GM19463 (cell line): ENCODE data around the gene TMEM120B.
"Not testable (repeated sequence)": the region's sequence is repeated elsewhere in the genome, so short reads cannot be mapped to it uniquely, and the experiment has no call there.

Experiments used
- ATAC-seq: cut with Tn5 transposase; IDR thresholded peaks from one replicate; pipeline ENCODE4 v1.9.1; 2021; ENCODE audit warnings: mild to moderate bottlenecking, moderate library complexity; ENCODE audit not compliant: unreplicated experiment

Gene TMEM120B

DNA sequence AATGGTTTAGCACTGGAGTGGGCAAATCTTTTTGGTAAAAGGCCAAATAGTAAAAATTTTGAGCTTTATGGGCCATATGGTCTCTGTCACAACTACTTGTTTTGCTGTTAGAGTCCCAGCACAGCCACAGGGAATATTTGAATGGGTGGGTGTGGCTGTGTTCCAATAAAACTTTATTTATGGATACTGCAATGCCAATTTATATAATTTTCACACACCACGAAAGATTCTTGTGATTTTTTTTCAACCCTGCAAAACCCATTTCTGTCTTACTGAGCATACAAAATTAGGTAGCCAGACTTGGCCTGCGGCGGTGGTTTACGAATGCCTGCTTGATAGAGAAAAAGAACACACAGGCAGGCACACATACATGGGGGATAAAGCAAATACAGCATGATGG, 28.3 kb downstream of the TMEM120B start:
- ATAC-seq: no peak

GRCh38 chr12:121741743-121742142, 29.2 kb downstream of the TMEM120B start:
- no peak for ATAC-seq

GRCh38 chr12:121745545-121745944, 33.0 kb downstream of the TMEM120B start:
- not testable (repeated sequence) for ATAC-seq

- no peak for ATAC-seq
Measured at GRCh38 chr12:121748218-121748570, 35.6 kb downstream of the TMEM120B start.

DNA sequence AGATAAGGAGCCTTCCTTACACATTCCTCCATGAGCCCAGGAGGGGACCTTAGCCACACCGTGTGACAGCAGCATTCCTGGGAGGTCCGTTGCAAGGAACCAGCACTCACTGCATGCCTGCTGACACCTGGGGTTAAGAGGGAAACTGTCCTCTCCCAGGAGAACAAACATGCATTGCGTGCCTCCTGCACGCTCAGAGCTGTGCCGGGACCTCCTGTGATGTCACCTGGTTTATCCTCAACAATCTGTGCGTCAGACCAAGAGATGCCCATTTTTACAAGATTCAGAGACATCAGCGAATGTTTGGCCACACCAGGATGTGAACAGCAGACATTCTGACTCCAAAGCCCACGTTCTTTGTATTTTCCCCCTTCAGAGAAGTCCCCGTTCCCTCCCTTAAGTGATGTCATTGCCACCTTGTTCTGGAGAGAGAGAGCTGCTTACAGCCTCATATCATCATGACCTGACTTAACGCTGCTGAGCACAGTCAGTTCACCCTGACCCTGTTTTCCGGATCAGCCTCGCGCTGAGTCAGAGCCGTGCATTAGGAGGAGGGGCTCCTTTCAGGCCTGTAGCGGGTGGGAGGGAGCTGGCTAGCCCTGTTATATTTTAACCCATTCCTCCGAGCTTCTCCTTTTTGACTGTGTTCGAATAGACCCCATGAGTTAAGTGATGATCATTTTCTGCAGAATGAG, 36.2 kb downstream of the TMEM120B start:
- ATAC-seq: no peak

DNA sequence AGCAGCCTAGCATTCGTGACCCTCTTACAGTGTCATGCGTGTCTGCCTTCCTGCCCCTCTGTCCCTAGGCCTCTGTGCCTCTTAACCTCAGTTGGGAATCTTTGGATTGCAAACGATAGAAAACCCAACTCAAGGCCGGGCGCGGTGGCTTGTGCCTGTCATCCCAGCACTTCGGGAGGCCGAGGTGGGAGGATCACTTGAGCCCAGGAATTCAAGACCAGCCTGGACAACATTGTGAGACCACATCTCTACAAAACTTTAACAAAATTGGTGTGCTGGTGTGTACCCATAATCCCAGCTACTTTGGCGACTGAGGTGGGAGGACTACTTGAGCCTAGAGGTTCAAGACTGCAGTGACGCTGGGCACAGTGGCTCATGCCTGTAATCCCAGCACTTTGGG, 36.7 kb downstream of the TMEM120B start:
- no peak for ATAC-seq

- no peak for ATAC-seq
Measured at GRCh38 chr12:121750507-121750955, 38.0 kb downstream of the TMEM120B start.

- no peak for ATAC-seq
Measured at GRCh38 chr12:121751034-121751433, 38.5 kb downstream of the TMEM120B start.

DNA sequence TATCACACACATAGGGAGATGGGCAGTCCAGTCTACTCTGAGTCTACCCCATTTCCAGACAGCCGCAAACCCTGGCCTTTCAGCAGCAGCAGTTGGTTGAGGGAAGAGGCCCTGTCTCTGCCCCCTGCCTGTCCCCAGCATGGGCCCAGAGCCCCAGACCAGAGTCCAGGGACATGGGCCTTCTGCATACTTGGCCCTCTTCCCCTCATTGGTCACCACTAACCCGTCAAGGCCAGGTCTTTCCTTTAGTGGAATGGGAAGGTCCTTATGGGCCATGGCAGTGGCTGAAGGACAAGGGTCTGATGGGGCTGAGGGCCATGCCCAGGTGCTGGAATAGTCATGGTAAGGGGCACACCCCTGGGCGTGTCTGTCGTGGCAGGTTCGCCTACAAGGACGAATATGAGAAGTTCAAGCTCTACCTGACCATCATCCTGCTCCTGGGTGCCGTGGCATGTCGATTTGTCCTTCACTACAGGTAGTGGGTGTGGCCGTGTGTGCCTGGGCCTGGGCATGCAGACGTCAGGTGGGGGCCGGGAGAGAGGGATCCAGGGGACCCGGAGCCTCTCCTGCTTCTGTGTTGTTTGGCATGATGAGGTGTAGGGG, 39.3 kb downstream of the TMEM120B start:
- ATAC-seq: no peak

- no peak for ATAC-seq
Measured at GRCh38 chr12:121753844-121754264, 41.3 kb downstream of the TMEM120B start.

DNA sequence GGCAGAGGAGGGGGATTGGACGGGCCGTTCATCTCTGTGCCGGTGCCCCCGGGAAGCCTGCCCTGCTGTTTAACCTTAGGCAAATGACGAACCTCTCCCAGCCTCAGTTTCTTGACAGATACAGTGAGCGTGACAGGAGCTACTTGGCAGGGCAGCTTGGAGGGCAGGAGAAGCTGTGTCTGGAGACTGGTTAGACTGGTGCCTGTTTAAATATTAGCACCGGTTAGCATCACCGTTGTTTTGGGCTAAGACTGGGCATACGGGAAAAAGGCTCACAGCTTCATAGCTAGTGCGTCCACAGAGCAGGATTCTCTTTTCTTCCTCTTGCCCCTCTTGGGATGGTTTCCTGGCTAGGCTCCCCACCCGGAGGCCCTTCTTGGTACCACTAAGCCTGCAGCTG, 42.3 kb downstream of the TMEM120B start:
- no peak for ATAC-seq

- ATAC-seq: no peak
Measured at GRCh38 chr12:121755591-121755990, 43.0 kb downstream of the TMEM120B start.

GRCh38 chr12:121758536-121758935, 46.0 kb downstream of the TMEM120B start:
- not testable (repeated sequence) for ATAC-seq

GRCh38 chr12:121762269-121762668, 49.7 kb downstream of the TMEM120B start:
- no peak for ATAC-seq

DNA sequence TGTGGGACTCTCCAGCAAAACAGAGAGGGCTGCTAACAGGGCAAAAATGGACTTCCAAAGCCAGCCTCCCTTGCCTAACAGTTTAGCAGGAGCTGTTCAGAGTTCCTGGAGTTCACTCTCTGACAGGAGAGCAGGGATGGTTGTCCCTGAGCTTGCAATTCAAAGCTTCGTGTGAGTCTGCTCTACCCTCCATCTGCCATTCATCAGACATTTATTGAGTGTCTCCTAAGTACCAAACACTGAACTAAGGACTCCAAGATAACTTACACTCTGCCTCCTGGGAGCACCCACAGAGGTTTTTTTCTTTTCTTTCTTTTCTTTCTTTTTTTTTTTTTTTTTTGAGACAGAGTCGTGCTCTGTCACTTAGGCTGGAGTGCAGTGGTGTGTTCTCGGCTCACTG, 52.3 kb downstream of the TMEM120B start:
- no peak for ATAC-seq

- no peak for ATAC-seq
Measured at GRCh38 chr12:121765573-121765972, 53.0 kb downstream of the TMEM120B start.

DNA sequence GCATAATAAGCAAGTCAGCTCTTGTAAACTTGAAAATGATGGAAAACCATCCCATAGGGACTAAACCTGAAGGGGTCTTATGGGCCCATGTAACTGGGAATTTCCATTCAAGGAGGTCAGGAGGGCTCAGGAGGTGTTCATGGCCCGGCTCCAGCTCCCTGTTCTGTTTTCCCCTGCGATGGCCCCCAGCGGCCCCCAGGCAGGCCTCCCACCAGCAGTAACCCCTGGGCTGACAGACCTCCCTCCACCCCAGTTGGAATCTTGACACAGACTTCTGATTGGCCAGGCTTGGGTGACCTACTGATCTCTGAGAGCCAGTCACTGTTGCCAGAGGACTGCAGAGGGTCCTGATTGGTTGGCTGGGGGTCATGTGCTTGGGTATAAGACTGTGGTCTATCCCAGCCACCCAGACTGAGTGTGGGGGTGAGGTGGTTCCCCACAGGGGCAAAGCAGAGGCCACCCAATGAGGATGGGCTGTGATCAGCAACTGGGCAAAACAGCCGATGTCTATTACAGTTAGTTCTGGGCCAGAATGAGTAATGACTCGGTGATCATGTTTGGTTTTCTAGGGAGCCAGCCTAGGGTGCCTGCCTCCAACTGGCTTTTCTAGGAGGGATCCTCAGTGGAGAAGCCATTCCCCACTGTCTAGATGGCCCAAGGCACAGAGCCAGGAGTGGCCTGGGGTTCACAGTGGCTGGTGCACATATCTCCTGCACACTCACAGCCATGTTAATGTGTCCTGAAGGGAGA, 53.9 kb downstream of the TMEM120B start:
- ATAC-seq: no peak

DNA sequence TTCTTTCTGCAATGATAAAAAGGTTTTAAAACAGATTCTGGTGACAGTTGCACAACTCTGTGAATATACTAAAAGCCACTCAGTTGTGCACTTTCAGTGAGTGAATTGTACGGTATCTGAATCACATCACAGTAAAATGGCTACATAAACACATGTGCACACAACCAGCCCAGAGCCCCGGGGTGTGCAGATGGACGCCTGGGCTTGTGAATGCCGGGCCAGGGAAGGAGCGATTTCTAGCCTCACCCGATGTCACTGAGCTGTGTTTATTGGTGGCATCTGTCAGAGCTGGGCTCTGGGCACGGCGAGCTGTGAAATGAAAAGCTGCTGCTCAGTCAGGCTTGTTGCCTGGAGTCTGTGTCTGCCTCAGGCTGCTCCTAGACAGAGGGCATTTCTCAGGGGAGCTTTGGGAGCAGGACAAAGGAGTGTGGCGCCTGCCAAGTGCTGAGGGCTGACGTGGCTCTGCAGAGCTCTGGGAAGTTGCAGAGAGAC, 55.0 kb downstream of the TMEM120B start:
- no peak for ATAC-seq

DNA sequence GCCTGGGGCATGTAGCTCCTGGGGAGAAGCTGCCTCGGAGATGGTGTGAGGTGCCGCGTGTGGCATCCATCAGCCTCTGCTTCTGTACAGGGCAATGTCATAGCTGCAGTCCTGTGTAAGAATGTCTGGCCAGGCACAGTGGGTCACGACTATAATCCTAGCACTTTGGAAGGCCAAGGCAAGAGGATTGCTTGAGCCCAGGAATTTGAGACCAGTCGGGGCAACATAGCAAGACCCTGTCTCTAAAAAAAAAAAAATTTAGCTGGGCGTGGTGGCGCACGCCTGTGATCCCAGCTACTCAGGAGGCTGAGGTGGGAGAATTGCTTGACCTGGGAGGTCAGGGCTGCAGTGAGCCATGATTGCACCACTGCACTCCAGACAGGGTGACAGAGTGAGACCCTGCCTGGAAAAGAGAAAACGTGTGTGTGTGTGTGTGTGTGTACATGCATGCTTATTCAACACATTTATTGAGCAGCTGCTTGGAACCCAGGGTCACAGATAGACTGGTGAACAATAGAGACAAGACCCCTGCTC, 56.8 kb downstream of the TMEM120B start:
- no peak for ATAC-seq

GRCh38 chr12:121769831-121770301, 57.3 kb downstream of the TMEM120B start:
- no peak for ATAC-seq

DNA sequence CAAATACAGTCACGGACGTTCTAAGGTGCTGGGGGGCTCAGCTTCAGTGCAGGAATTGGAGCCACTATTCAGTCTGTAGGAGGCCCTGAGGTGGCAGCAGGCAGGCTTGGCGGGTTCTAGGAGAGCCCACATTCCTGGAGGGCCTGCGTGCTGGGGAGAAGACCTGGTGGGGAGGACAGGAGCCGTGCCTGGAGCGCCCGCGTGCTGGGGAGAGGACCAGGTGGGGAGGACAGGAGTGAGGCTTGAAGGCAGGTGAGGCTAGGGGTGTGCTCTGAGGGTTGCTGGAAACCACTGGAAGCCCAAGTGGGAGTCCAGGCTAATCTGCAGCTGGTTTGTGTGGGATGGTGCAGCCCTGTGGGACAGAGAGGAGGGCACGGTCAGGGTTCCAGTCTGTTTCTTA, 57.8 kb downstream of the TMEM120B start:
- ATAC-seq: no peak
